ENCODE measurements around the gene RBM39.

DNA sequence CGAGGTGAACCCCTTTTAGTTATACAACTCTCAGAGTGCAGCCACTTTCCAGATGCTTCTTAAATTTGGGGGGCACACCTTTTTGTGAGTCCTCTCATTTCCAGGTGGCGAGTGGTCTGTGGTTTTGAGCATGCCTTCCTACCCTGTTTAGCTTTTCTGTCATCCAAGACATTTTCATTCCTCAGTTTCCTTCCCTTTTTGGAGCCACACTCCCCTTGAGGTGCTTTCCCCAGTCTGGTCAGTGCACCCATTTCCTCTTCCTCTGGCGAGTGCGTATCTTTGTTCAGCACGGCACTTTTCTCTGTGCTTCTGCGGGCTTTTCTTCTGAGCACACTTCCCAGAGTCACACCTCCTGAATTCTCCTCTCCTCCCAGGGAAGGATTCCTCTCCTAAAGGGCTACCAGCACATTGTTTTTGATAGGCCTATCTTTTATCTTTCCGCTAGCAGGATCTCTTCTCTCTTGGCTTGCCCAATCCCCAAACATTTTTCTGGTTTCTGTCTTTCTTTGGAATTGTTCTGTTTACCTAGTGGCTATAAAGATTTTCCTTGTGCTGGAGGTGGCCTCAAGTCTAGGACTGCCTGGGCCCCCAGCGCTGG is 31.2 kb upstream of the RBM39 start:
- TF ChIP-seq, protein P1, sequence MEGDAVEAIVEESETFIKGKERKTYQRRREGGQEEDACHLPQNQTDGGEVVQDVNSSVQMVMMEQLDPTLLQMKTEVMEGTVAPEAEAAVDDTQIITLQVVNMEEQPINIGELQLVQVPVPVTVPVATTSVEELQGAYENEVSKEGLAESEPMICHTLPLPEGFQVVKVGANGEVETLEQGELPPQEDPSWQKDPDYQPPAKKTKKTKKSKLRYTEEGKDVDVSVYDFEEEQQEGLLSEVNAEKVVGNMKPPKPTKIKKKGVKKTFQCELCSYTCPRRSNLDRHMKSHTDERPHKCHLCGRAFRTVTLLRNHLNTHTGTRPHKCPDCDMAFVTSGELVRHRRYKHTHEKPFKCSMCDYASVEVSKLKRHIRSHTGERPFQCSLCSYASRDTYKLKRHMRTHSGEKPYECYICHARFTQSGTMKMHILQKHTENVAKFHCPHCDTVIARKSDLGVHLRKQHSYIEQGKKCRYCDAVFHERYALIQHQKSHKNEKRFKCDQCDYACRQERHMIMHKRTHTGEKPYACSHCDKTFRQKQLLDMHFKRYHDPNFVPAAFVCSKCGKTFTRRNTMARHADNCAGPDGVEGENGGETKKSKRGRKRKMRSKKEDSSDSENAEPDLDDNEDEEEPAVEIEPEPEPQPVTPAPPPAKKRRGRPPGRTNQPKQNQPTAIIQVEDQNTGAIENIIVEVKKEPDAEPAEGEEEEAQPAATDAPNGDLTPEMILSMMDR (IDR thresholded peaks at IDR 0.05) = no peak
- no peak for TF ChIP-seq POLR2A (IDR thresholded peaks at IDR 0.05)

All from lower leg skin (tissue), 3 donors.